H1 (cell line): ENCODE measurements around the gene CKAP5. TPM values are rescaled to one million over a fixed set of nuclear protein-coding genes. Genes with fewer than 3 reads are reported as not detected.

Experiments
- KDM1A ChIP-seq: fragments of 200-600, 300-600 bp; sonication (generic); IDR thresholded peaks from 2 replicates; pipeline ENCODE4 v1.7.1; 2016; ENCODE audit warnings: mild to moderate bottlenecking, low read length, borderline replicate concordance
- SRF ChIP-seq: IDR thresholded peaks from 2 replicates; pipeline ENCODE4 v1.6.1; 2011; ENCODE audit warnings: mild to moderate bottlenecking, low read depth, low read length, moderate library complexity
- polyA plus RNA-seq, 7 experiments: library from polyadenylated mRNA; depleted of rRNA in 3 of 7; stranded (reverse) in 5 of 7; unstranded in 2 of 7; fragments of >200 nt in 5 of 7; fragments of 200-250 nt in 2 of 7; gene quantifications; 1 replicate in 5 of 7; 2 replicates in 1 of 7; 4 replicates in 1 of 7; pipeline versions ENCODE4 v1.2.1 to v1.2.3, GENCODE V29; 2011 to 2013; ENCODE audit warnings: missing spikeins in 2 of 7, mixed read lengths in 2 of 7
- total RNA-seq: library from RNA; stranded (reverse); fragmentation: NEBNext Ultra II Directional; extraction: Animal tissue kit (Norgen Biotek cat#: 25700); gene quantifications from 2 replicates; pipeline ENCODE4 v1.2.1, GENCODE V29; 2021
- TF ChIP-seq, protein P1 (sequence below): fragments of 300-600 bp; sonication (generic); IDR thresholded peaks from 2 replicates; pipeline ENCODE4 v1.7.1; 2012; ENCODE audit warnings: low read length, moderate library complexity, mild to moderate bottlenecking, inconsistent platforms; ENCODE audit not compliant: insufficient replicate concordance
- TF ChIP-seq, protein P2 (sequence below), 3 experiments: IDR thresholded peaks; 1 replicate in 2 of 3; 2 replicates in 1 of 3; pipeline versions ENCODE4 v1.5.1 to v1.6.1; 2011; ENCODE audit warnings: low read length in 3 of 3, mild to moderate bottlenecking in 3 of 3, inconsistent platforms in 2 of 3, low read depth in 1 of 3, moderate library complexity in 1 of 3; ENCODE audit not compliant: insufficient read depth in 1 of 3; ENCODE audit errors: control extremely low read depth in 1 of 3

CKAP5 gene
- total and polyA plus RNA-seq, 2 of the 8 experiments (the other 6 are each of a cell fraction or from before 2014, with no cell fraction given): 64.8 to 185 TPM

DNA sequence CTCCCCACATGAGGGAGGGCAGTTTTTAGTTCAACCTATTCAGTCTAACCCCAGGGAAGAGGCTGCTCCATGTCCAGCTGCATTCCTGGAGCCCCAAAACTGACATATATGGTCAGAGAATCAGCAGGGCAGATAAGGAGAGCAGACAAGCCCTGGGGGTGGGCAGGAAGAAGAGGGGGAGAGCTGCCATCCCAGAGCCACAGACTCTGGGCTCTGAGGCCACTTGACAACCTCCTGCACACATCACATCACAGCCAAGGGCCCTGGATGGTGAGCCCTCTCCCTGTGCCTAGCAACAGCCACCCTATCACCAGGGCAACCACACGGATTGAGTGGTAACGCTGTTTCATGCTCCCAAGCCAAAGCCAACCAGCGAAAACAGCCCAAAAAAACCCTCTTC lies 148.8 kb downstream of the CKAP5 start (continued):
- TF ChIP-seq, protein P1, sequence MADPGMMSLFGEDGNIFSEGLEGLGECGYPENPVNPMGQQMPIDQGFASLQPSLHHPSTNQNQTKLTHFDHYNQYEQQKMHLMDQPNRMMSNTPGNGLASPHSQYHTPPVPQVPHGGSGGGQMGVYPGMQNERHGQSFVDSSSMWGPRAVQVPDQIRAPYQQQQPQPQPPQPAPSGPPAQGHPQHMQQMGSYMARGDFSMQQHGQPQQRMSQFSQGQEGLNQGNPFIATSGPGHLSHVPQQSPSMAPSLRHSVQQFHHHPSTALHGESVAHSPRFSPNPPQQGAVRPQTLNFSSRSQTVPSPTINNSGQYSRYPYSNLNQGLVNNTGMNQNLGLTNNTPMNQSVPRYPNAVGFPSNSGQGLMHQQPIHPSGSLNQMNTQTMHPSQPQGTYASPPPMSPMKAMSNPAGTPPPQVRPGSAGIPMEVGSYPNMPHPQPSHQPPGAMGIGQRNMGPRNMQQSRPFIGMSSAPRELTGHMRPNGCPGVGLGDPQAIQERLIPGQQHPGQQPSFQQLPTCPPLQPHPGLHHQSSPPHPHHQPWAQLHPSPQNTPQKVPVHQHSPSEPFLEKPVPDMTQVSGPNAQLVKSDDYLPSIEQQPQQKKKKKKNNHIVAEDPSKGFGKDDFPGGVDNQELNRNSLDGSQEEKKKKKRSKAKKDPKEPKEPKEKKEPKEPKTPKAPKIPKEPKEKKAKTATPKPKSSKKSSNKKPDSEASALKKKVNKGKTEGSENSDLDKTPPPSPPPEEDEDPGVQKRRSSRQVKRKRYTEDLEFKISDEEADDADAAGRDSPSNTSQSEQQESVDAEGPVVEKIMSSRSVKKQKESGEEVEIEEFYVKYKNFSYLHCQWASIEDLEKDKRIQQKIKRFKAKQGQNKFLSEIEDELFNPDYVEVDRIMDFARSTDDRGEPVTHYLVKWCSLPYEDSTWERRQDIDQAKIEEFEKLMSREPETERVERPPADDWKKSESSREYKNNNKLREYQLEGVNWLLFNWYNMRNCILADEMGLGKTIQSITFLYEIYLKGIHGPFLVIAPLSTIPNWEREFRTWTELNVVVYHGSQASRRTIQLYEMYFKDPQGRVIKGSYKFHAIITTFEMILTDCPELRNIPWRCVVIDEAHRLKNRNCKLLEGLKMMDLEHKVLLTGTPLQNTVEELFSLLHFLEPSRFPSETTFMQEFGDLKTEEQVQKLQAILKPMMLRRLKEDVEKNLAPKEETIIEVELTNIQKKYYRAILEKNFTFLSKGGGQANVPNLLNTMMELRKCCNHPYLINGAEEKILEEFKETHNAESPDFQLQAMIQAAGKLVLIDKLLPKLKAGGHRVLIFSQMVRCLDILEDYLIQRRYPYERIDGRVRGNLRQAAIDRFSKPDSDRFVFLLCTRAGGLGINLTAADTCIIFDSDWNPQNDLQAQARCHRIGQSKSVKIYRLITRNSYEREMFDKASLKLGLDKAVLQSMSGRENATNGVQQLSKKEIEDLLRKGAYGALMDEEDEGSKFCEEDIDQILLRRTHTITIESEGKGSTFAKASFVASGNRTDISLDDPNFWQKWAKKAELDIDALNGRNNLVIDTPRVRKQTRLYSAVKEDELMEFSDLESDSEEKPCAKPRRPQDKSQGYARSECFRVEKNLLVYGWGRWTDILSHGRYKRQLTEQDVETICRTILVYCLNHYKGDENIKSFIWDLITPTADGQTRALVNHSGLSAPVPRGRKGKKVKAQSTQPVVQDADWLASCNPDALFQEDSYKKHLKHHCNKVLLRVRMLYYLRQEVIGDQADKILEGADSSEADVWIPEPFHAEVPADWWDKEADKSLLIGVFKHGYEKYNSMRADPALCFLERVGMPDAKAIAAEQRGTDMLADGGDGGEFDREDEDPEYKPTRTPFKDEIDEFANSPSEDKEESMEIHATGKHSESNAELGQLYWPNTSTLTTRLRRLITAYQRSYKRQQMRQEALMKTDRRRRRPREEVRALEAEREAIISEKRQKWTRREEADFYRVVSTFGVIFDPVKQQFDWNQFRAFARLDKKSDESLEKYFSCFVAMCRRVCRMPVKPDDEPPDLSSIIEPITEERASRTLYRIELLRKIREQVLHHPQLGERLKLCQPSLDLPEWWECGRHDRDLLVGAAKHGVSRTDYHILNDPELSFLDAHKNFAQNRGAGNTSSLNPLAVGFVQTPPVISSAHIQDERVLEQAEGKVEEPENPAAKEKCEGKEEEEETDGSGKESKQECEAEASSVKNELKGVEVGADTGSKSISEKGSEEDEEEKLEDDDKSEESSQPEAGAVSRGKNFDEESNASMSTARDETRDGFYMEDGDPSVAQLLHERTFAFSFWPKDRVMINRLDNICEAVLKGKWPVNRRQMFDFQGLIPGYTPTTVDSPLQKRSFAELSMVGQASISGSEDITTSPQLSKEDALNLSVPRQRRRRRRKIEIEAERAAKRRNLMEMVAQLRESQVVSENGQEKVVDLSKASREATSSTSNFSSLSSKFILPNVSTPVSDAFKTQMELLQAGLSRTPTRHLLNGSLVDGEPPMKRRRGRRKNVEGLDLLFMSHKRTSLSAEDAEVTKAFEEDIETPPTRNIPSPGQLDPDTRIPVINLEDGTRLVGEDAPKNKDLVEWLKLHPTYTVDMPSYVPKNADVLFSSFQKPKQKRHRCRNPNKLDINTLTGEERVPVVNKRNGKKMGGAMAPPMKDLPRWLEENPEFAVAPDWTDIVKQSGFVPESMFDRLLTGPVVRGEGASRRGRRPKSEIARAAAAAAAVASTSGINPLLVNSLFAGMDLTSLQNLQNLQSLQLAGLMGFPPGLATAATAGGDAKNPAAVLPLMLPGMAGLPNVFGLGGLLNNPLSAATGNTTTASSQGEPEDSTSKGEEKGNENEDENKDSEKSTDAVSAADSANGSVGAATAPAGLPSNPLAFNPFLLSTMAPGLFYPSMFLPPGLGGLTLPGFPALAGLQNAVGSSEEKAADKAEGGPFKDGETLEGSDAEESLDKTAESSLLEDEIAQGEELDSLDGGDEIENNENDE: no peak
- TF ChIP-seq SRF: no peak
- TF ChIP-seq, protein P2, sequence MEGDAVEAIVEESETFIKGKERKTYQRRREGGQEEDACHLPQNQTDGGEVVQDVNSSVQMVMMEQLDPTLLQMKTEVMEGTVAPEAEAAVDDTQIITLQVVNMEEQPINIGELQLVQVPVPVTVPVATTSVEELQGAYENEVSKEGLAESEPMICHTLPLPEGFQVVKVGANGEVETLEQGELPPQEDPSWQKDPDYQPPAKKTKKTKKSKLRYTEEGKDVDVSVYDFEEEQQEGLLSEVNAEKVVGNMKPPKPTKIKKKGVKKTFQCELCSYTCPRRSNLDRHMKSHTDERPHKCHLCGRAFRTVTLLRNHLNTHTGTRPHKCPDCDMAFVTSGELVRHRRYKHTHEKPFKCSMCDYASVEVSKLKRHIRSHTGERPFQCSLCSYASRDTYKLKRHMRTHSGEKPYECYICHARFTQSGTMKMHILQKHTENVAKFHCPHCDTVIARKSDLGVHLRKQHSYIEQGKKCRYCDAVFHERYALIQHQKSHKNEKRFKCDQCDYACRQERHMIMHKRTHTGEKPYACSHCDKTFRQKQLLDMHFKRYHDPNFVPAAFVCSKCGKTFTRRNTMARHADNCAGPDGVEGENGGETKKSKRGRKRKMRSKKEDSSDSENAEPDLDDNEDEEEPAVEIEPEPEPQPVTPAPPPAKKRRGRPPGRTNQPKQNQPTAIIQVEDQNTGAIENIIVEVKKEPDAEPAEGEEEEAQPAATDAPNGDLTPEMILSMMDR (IDR thresholded peaks at IDR 0.05; ENCODE audit: control extremely low read depth in 1 of 3, insufficient read depth in 1 of 3, low read depth in 1 of 3, low read length in 3 of 3): no peak
- TF ChIP-seq KDM1A: no peak
